Measurements from ENCODE around the gene ATP5F1D. TPM values are rescaled to one million over a fixed set of nuclear protein-coding genes. Genes with fewer than 3 reads are reported as not detected.

The ATP5F1D gene
- total and polyA plus RNA-seq, 2 of the 13 experiments (the other 11 are each of a cell fraction or from before 2014, with no cell fraction given) = 39.4 to 78.7 TPM

DNA sequence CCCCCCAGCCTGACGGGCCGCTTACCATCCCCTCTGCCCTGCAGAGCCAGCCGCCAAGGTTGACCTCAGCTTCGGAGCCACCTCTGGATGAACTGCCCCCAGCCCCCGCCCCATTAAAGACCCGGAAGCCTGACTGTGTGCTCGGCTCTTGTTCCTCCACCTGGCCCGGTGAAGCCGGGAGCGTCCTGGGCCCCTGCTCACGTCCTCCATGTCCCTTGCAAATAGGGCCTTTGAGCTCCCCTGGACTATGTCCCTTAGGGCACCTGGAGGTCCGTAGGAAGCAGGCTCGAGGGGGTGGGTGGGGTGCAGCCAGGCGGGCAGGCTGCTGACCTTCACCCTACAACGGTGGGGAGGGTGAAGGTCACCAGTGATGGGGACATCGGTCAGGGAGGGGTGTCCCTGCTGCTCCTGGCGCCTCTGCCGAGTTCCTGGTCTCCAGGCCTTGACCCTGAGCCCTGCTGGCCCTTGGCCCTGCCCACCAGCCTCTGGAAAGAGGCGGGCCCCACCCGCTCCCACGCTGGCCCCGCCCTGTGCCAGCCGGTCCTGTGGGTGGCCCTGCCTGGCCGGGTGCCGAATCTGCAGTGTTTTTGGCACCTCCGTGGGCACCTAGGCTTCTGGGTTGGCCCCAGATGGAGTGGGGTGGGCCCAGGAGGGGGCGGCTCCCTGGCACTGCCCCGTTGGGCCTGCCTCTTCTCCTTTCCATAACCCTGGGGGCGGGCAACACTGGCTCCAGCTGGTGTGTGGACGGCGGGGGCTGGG, 3.3 kb downstream of the ATP5F1D start (continued):
- TF ChIP-seq, protein P1, sequence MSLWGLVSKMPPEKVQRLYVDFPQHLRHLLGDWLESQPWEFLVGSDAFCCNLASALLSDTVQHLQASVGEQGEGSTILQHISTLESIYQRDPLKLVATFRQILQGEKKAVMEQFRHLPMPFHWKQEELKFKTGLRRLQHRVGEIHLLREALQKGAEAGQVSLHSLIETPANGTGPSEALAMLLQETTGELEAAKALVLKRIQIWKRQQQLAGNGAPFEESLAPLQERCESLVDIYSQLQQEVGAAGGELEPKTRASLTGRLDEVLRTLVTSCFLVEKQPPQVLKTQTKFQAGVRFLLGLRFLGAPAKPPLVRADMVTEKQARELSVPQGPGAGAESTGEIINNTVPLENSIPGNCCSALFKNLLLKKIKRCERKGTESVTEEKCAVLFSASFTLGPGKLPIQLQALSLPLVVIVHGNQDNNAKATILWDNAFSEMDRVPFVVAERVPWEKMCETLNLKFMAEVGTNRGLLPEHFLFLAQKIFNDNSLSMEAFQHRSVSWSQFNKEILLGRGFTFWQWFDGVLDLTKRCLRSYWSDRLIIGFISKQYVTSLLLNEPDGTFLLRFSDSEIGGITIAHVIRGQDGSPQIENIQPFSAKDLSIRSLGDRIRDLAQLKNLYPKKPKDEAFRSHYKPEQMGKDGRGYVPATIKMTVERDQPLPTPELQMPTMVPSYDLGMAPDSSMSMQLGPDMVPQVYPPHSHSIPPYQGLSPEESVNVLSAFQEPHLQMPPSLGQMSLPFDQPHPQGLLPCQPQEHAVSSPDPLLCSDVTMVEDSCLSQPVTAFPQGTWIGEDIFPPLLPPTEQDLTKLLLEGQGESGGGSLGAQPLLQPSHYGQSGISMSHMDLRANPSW (CRISPR knock-in tag; IDR thresholded peaks at IDR 0.05; ENCODE audit: borderline replicate concordance) = peak; percentile 77; the same call in 1 of the 2 replicates
- TF ChIP-seq ZFP62 (CRISPR knock-in tag; IDR thresholded peaks at IDR 0.05) (0 out of 2 replicates have a peak, but pooled peaks have one; percentile 83), TARDBP (CRISPR knock-in tag; IDR thresholded peaks at IDR 0.05) (peak; percentile 87), ZNF766 (CRISPR knock-in tag; IDR thresholded peaks at IDR 0.05; ENCODE audit: borderline replicate concordance) (peak; percentile 66; the same call in 1 of the 2 replicates), CREB1 (IDR thresholded peaks at IDR 0.05) (no peak), CREB1 (CRISPR knock-in tag; IDR thresholded peaks at IDR 0.05) (peak; percentile 61; the same call in 1 of the 2 replicates), HNF4G (IDR thresholded peaks at IDR 0.05; ENCODE audit: borderline replicate concordance, low read depth, low read length) (peak; percentile 97), HNF4G (CRISPR knock-in tag; IDR thresholded peaks at IDR 0.05; ENCODE audit: borderline replicate concordance, low read depth) (peak; percentile 99), ASH2L (IDR thresholded peaks at IDR 0.05; ENCODE audit: insufficient read length, low read depth, low read length) (peak; percentile 91), MEF2D (CRISPR knock-in tag; IDR thresholded peaks at IDR 0.05) (peak; percentile 91), ZSCAN31 (CRISPR knock-in tag; IDR thresholded peaks at IDR 0.05; ENCODE audit: low read depth) (peak; percentile 83; the same call in 1 of the 2 replicates), NFATC3 (CRISPR knock-in tag; IDR thresholded peaks at IDR 0.05) (no peak), NCOA2 (CRISPR knock-in tag; IDR thresholded peaks at IDR 0.05) (peak; percentile 83), CBFB (CRISPR knock-in tag; IDR thresholded peaks at IDR 0.05) (0 out of 2 replicates have a peak, but pooled peaks have one; percentile 27), ZNF629 (CRISPR knock-in tag; conservative IDR thresholded peaks at IDR 0.05) (peak; percentile 43; the same call in 1 of the 2 replicates), XRCC5 (optimal IDR thresholded peaks at IDR 0.05; ENCODE audit: low read length) (peak; percentile 66), ELF4 (CRISPR knock-in tag; IDR thresholded peaks at IDR 0.05; ENCODE audit: borderline replicate concordance) (peak; percentile 83; the same call in 1 of the 2 replicates)
- TF ChIP-seq, protein P2, sequence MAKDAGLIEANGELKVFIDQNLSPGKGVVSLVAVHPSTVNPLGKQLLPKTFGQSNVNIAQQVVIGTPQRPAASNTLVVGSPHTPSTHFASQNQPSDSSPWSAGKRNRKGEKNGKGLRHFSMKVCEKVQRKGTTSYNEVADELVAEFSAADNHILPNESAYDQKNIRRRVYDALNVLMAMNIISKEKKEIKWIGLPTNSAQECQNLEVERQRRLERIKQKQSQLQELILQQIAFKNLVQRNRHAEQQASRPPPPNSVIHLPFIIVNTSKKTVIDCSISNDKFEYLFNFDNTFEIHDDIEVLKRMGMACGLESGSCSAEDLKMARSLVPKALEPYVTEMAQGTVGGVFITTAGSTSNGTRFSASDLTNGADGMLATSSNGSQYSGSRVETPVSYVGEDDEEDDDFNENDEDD (CRISPR knock-in tag; IDR thresholded peaks at IDR 0.05; ENCODE audit: borderline replicate concordance) = peak; percentile 59; the same call in 1 of the 2 replicates
- TF ChIP-seq, protein P3, sequence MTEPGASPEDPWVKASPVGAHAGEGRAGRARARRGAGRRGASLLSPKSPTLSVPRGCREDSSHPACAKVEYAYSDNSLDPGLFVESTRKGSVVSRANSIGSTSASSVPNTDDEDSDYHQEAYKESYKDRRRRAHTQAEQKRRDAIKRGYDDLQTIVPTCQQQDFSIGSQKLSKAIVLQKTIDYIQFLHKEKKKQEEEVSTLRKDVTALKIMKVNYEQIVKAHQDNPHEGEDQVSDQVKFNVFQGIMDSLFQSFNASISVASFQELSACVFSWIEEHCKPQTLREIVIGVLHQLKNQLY (CRISPR knock-in tag; IDR thresholded peaks at IDR 0.05) = peak; percentile 68
- TF ChIP-seq, protein P4, sequence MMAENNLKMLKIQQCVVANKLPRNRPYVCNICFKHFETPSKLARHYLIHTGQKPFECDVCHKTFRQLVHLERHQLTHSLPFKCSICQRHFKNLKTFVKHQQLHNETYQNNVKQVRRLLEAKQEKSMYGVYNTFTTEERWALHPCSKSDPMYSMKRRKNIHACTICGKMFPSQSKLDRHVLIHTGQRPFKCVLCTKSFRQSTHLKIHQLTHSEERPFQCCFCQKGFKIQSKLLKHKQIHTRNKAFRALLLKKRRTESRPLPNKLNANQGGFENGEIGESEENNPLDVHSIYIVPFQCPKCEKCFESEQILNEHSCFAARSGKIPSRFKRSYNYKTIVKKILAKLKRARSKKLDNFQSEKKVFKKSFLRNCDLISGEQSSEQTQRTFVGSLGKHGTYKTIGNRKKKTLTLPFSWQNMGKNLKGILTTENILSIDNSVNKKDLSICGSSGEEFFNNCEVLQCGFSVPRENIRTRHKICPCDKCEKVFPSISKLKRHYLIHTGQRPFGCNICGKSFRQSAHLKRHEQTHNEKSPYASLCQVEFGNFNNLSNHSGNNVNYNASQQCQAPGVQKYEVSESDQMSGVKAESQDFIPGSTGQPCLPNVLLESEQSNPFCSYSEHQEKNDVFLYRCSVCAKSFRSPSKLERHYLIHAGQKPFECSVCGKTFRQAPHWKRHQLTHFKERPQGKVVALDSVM (CRISPR knock-in tag; IDR thresholded peaks at IDR 0.05) = peak; percentile 58
- TF ChIP-seq, protein P5, sequence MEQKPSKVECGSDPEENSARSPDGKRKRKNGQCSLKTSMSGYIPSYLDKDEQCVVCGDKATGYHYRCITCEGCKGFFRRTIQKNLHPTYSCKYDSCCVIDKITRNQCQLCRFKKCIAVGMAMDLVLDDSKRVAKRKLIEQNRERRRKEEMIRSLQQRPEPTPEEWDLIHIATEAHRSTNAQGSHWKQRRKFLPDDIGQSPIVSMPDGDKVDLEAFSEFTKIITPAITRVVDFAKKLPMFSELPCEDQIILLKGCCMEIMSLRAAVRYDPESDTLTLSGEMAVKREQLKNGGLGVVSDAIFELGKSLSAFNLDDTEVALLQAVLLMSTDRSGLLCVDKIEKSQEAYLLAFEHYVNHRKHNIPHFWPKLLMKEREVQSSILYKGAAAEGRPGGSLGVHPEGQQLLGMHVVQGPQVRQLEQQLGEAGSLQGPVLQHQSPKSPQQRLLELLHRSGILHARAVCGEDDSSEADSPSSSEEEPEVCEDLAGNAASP (CRISPR knock-in tag; IDR thresholded peaks at IDR 0.05; ENCODE audit: borderline replicate concordance) = peak; percentile 97

Data from HepG2 (cell line).